H4 (cell line): ENCODE results near the gene GRAMD1B. TPM values are rescaled to one million over a fixed set of nuclear protein-coding genes. Genes with fewer than 3 reads are reported as not detected.
A peak's percentile ranks its signal among the peaks of the same experiment; 100 is the strongest.

Experiments used
- DNase-seq: peaks from one replicate; pipeline ENCODE4 v3.0.0-alpha.2; 2015; ENCODE audit warnings: low spot score
- total RNA-seq: library from RNA; depleted of rRNA; stranded (reverse); fragments of >200 nt; shearing (Covaris generic); gene quantifications from 2 replicates; pipeline ENCODE4 v1.2.3, GENCODE V29; 2014

The GRAMD1B gene
- total RNA-seq, 1 experiment from 2014 or later, result 11.0 TPM

GRCh38 chr11:123587559-123587958 lies 157.5 kb downstream of the GRAMD1B start:
- no peak for DNase-seq

GRCh38 chr11:123588117-123588863 lies 158.2 kb downstream of the GRAMD1B start:
- no peak for DNase-seq

GRCh38 chr11:123588864-123589262 lies 158.8 kb downstream of the GRAMD1B start:
- no peak for DNase-seq

GRCh38 chr11:123590296-123590912 lies 160.3 kb downstream of the GRAMD1B start:
- peak; percentile 93 for DNase-seq

GRCh38 chr11:123593570-123593969 lies 163.5 kb downstream of the GRAMD1B start:
- DNase-seq, result no peak

GRCh38 chr11:123594188-123594901 lies 164.3 kb downstream of the GRAMD1B start:
- DNase-seq, result peak; percentile 21

GRCh38 chr11:123594921-123595320 lies 164.9 kb downstream of the GRAMD1B start:
- no peak for DNase-seq

GRCh38 chr11:123597859-123598258 lies 167.8 kb downstream of the GRAMD1B start:
- no peak for DNase-seq

GRCh38 chr11:123601136-123601535 lies 171.1 kb downstream of the GRAMD1B start:
- no peak for DNase-seq

- no peak for DNase-seq
Observed at GRCh38 chr11:123601743-123602142, 171.7 kb downstream of the GRAMD1B start.

GRCh38 chr11:123603666-123604065 lies 173.6 kb downstream of the GRAMD1B start:
- DNase-seq, result no peak

GRCh38 chr11:123607781-123608180 lies 177.7 kb downstream of the GRAMD1B start:
- DNase-seq, result no peak

GRCh38 chr11:123608371-123608770 lies 178.3 kb downstream of the GRAMD1B start:
- no peak for DNase-seq

- DNase-seq, result no peak
Observed at GRCh38 chr11:123608945-123609344, 178.9 kb downstream of the GRAMD1B start.

GRCh38 chr11:123611698-123612097 lies 181.6 kb downstream of the GRAMD1B start:
- DNase-seq, result no peak

GRCh38 chr11:123616505-123617198 lies 186.6 kb downstream of the GRAMD1B start:
- peak; percentile 42 for DNase-seq

GRCh38 chr11:123622576-123622975 lies 192.5 kb downstream of the GRAMD1B start:
- DNase-seq, result no peak

GRCh38 chr11:123624974-123625373 lies 194.9 kb downstream of the GRAMD1B start:
- DNase-seq, result no peak

GRCh38 chr11:123628936-123629683 lies 199.0 kb downstream of the GRAMD1B start:
- no peak for DNase-seq

- DNase-seq, result no peak
Observed at GRCh38 chr11:123630126-123630608, 200.1 kb downstream of the GRAMD1B start.

- DNase-seq, result no peak
Observed at GRCh38 chr11:123640029-123640428, 210.0 kb downstream of the GRAMD1B start.
